ENCODE measurements around the gene MYO1E. TPM values are rescaled to one million over a fixed set of nuclear protein-coding genes. Genes with fewer than 3 reads are reported as not detected.
"Not testable (repeated sequence)": the region's sequence is repeated elsewhere in the genome, so short reads cannot be mapped to it uniquely, and the experiment has no call there.

MYO1E gene
- polyA plus RNA-seq, 1 experiment: 34.0 TPM

DNA sequence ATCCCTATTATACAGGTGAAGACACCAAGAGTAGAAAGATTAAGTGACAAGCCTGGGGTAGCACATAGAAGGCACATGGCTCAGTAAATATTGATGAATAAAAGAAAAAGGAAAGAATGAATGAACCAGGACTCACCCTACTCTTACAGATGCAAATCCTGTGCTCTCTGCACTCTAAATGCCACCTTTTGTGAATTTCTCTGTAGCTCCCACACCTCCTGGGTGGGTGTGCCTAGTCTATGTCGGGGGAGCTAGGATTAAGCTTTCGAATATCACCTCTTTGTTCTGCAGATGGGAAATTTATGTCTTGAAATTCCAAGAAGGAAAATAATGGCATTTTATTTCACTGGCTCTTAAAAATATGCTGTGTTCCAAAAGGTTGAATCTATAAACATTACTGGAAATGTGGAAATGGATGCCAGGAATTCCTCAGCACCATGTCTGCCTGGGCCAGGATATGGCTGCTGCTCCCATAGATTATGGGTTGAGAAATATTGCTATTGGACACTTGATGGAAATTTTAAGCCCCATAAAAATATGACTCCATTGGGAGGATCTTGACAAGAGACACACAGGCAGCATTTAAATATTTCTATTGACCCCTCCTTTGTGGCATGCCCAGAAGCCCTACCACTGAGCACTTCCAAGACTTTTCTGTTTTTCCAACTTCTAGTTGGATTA, 224.4 kb downstream of the MYO1E start:
- Histone ChIP-seq H3K4me3 (ENCODE audit: low read depth, low read length) (no peak overlapping the region), H3K36me3 (ENCODE audit: control insufficient read depth, insufficient read depth, low read length) (peaks cover 11% of the 10 kb centered on the region), H3K27me3 (ENCODE audit: control insufficient read depth, insufficient read depth, low read length) (no peaks in the 10 kb centered on the region)
- TF ChIP-seq, protein P1, sequence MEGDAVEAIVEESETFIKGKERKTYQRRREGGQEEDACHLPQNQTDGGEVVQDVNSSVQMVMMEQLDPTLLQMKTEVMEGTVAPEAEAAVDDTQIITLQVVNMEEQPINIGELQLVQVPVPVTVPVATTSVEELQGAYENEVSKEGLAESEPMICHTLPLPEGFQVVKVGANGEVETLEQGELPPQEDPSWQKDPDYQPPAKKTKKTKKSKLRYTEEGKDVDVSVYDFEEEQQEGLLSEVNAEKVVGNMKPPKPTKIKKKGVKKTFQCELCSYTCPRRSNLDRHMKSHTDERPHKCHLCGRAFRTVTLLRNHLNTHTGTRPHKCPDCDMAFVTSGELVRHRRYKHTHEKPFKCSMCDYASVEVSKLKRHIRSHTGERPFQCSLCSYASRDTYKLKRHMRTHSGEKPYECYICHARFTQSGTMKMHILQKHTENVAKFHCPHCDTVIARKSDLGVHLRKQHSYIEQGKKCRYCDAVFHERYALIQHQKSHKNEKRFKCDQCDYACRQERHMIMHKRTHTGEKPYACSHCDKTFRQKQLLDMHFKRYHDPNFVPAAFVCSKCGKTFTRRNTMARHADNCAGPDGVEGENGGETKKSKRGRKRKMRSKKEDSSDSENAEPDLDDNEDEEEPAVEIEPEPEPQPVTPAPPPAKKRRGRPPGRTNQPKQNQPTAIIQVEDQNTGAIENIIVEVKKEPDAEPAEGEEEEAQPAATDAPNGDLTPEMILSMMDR (IDR thresholded peaks at IDR 0.05; ENCODE audit: insufficient read depth, low read depth, low read length): no peak
- CTCF ChIA-PET: interaction anchor here (1.0 kb wide), 1 partner anchor 353 kb away, joined by 3 read pairs; no protein-coding TSS in a partner anchor
- POLR2A ChIA-PET: no interaction called here
- peak; percentile 68 for DNase-seq (ENCODE audit: low read depth)

DNA sequence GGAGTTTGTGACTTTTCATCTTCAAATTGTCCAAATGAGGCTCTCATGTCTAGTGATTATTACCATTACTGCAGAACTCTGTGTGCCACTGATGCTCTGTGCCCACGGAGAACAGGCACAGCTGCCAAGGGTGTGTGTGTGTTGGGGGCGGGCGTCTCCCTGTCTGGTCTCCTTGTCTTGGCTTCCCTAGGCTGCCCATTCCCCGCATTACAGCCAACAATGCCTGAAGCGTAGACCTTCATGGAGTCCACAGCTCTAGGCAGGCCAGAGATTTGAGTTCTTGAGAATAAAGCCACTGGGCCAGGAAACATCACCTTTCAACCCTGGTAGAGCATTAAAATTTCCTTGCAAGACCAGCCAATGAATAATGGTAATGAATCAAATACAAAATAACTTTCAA, 225.0 kb downstream of the MYO1E start:
- CTCF ChIA-PET: interaction anchor here (1.0 kb wide), 1 partner anchor 354 kb away, joined by 3 read pairs; no protein-coding TSS in a partner anchor

DNA sequence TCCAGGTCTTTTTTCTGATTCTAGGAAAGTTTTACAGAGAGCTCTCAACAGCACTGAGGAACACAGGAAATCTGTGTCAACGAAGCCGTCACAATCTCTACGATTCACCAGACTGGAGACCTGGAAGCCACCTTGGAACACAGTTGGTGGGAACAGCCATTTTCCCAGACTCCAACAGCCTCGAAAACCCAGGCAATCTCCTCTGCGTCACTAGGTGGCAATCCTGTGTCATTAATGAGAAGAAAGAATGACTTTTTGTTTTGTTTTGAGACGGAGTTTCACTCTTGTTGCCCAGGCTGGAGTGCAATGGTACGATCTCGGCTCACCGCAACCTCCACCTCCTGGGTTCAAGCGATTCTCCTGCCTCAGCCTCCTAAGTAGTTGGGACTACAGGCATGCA, 228.1 kb downstream of the MYO1E start:
- H3K4me3 ChIP-seq (ENCODE audit: low read depth, low read length); H3K27me3 ChIP-seq (ENCODE audit: control insufficient read depth, insufficient read depth, low read length); DNase-seq (ENCODE audit: low read depth); H3K36me3 ChIP-seq (ENCODE audit: control insufficient read depth, insufficient read depth, low read length); POLR2A ChIA-PET: not testable (repeated sequence)
- TF ChIP-seq, protein P1 (IDR thresholded peaks at IDR 0.05; ENCODE audit: insufficient read depth, low read depth, low read length): peak; percentile 36; the same call in 1 of the 2 replicates
- CTCF ChIA-PET: interaction anchor here (0.7 to 1.1 kb wide), 2 partner anchors 11 to 17 kb away, joined by 3 to 5 read pairs; no protein-coding TSS in a partner anchor

More for the DNA sequence above, 225.0 kb downstream of the MYO1E start:
- Histone ChIP-seq H3K27me3 (ENCODE audit: control insufficient read depth, insufficient read depth, low read length) (no peaks in the 10 kb centered on the region), H3K4me3 (ENCODE audit: low read depth, low read length) (no peak overlapping the region), H3K36me3 (ENCODE audit: control insufficient read depth, insufficient read depth, low read length) (peaks cover 12% of the 10 kb centered on the region)
- TF ChIP-seq, protein P1 (IDR thresholded peaks at IDR 0.05; ENCODE audit: insufficient read depth, low read depth, low read length): no peak
- POLR2A ChIA-PET: no interaction called here
- DNase-seq (ENCODE audit: low read depth): no peak

DNA sequence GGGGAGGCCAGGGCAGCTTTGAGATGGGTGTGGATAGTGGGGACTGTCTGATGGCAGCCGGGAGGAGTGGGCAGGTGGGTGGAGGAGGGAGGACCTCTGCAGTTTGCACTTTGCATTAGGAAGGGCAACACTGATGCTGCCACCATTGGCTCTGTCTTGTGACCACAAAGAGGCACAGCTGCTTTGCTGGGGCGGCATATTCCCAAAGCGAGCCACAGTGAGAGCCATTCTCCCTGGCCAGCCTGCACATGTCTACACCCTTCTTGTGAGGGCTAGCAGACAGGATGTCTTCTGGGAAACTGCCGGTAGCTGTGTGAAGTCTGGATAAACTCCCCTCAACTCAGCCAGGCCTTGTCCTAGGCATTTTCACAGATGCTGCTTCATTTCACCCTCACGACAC, 229.4 kb downstream of the MYO1E start:
- ChIA-PET POLR2A (no interaction called here), CTCF (interaction anchor here (1.1 to 1.2 kb wide), 2 partner anchors 9 to 349 kb away, joined by 3 to 4 read pairs; no protein-coding TSS in a partner anchor)
- DNase-seq (ENCODE audit: low read depth): no peak
- TF ChIP-seq, protein P1 (IDR thresholded peaks at IDR 0.05; ENCODE audit: insufficient read depth, low read depth, low read length): no peak
- H3K36me3 ChIP-seq (ENCODE audit: control insufficient read depth, insufficient read depth, low read length): peaks cover 10% of the 10 kb centered on the region
- H3K4me3 ChIP-seq (ENCODE audit: low read depth, low read length): no peak overlapping the region
- no peaks in the 10 kb centered on the region for H3K27me3 ChIP-seq (ENCODE audit: control insufficient read depth, insufficient read depth, low read length)

DNA sequence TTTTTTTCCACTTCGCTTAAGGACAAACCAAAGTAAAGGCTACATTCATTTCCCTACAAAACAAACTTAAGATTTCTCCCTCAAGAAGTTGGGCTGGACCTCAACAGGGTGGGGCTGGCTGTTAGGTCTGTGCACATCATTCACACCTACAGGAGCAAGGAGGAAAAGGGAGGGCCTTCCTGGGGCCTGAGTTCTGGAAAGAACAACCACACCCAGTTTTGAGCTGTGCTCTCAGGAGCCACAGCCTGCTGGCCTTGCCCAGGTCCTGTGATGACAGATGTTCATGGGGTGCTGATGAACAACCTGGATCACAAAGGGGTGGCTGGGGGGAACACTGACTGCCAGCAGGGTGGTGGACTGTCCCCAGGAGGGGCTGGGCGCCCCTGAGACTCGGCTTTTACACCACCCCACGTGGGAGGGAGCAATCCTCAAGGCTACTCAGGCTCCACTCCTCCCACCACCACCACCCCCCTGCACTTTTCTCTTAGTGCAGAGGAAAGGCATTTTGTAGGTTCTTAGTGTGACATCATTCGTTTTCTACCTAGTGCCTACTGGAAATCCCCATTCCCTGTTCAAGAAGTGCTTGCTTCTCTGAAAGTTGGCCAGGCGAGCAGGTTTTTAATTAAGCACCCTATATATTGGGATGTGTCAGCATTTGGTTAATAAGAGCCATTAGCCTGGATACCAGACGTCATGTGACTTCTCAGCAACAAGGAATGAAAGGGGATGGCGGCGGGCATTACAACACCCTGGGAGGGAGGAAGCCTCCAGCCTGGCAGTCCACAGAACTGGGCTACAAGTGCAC, 232.0 kb downstream of the MYO1E start:
- CTCF ChIA-PET: no interaction called here
- no peaks in the 10 kb centered on the region for H3K27me3 ChIP-seq (ENCODE audit: control insufficient read depth, insufficient read depth, low read length)
- DNase-seq (ENCODE audit: low read depth): no peak
- POLR2A ChIA-PET: no interaction called here
- no peak overlapping the region for H3K4me3 ChIP-seq (ENCODE audit: low read depth, low read length)
- TF ChIP-seq, protein P1 (IDR thresholded peaks at IDR 0.05; ENCODE audit: insufficient read depth, low read depth, low read length): no peak
- peaks cover 15% of the 10 kb centered on the region for H3K36me3 ChIP-seq (ENCODE audit: control insufficient read depth, insufficient read depth, low read length)

All from BJ (cell line).